CD4-positive, alpha-beta T cell treated with Interferon alpha-2 for 1 hour (primary cell): ENCODE measurements around the gene TPD52L1.

ENCODE experiments used
- DNase-seq, 2 donors: peaks; one replicate each; pipeline ENCODE4 v3.0.0-alpha.2; 2020 to 2022

TPD52L1 gene

DNA sequence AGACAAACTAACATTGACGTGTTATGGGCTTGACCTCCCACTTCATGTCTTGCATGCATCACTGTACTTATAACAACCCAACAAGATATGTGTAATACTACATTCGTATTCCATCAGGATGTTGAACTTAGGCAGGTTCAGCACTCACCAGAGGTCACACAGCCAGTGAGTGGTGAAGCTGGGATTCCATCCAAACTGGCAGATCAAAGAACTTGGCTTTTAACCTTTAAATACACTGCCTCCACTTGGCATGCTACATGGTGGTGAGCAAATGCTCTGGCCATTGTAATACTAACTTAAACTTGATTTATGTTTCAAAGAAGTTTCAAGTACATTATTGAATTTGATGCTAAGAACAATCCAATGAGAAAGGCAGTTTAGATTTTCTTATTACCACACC lies 158.9 kb downstream of the TPD52L1 start:
- DNase-seq: no peak

- DNase-seq: no peak
These were observed 159.4 kb downstream of the TPD52L1 start for GRCh38 chr6:125312950-125313349.
